ENCODE data around the gene SCRN2.

SCRN2 gene

DNA sequence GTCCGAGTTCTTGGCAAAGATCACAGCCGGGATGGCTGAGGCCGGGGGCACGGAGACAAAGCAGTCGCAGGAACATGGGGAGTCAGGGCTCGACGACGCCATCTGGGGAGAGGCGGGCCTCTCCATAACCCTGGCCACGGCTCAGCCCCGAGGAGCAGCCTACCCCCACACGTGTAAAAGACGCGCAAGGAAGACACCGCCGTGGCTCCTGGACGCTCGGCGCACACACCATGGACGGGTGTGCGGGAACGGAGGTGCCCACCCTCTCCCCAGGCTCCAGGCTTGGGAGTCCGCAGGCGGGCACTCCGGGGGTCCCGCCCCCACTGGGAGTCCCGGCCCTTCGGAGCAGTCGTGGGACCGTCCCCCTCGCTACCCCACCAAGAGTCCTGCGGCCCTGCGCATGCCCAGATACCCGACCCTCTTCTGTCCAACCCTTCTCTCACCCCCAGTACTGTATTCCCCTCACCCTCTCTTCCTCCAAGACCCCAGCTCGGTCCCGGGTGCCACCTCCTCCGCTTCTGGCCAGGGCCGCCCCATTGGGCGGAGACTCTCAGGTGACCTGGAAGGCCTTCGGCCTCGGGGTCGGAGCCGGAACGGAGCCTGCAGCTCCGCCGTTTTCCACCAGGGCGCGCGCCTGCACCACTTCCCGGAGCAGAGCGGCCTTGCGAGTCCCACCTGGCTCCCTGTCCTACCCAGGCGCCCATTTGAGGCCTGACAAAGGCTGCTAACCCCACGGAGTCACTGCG is at the start of gene SCRN2:
Gene SCRN2, minus strand, starts transcription at position 532 of the 746 bp plus-strand sequence. Its CDS starts 430 bp downstream, at position 102.
- DNase-seq: peak; percentile 88

DNA sequence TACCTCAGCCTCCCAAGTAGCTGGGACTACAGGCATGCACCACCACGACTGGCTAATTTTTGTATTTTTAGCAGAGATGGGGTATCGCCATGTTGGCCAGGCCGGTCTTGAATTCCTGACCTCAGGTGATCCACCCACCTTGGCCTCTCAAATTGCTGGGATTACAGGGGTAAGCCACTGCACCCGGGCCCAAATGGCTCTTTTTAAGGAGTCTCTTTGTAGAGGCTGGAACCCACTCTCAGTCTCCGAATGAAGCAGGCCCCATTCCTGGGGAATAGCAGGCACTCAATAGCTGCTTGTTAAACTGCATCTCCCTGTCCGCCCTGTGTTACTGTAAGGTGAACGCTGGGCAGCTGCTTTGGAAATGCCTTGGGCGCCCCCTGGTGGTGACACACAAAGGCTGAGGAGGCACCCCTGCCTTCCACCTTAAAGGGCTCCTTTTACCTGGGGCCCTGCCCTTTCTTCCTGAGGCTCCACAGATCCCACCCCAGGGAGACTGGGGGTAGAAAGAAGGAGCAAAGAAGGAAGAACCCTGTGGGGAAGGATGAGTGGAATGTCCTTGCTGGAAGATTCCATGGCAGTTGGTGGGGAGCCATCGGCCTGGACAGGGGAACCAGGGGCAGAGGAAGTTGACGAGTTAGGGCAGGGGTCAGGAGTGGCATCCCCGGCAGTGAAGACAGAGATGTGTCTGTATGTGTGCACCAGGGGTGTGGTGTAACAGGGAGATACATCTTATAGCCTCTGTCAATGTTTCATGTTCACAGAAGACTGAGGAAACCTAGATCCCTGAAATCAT is 48.9 kb upstream of the SCRN2 start:
- peak; percentile 90 for DNase-seq

DNA sequence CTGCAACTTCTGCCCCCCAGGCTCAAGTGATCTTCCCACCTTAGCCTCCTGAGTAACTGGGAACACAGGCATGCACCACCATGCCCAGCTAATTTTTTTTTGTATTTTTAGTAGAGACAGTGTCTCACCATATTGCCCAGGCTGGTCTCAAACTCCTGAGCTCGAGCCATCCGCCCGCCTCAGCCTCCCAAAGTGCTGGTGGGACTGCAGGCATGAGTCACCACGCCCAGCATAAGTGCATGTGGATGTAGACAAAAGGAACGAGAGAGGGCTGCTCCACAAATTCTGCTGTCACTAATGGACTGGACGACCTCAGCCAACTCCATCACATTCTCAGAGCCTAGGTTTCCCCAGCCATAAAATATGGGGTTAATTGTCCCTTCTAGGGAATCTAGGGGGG is 47.2 kb upstream of the SCRN2 start:
- DNase-seq: no peak

DNA sequence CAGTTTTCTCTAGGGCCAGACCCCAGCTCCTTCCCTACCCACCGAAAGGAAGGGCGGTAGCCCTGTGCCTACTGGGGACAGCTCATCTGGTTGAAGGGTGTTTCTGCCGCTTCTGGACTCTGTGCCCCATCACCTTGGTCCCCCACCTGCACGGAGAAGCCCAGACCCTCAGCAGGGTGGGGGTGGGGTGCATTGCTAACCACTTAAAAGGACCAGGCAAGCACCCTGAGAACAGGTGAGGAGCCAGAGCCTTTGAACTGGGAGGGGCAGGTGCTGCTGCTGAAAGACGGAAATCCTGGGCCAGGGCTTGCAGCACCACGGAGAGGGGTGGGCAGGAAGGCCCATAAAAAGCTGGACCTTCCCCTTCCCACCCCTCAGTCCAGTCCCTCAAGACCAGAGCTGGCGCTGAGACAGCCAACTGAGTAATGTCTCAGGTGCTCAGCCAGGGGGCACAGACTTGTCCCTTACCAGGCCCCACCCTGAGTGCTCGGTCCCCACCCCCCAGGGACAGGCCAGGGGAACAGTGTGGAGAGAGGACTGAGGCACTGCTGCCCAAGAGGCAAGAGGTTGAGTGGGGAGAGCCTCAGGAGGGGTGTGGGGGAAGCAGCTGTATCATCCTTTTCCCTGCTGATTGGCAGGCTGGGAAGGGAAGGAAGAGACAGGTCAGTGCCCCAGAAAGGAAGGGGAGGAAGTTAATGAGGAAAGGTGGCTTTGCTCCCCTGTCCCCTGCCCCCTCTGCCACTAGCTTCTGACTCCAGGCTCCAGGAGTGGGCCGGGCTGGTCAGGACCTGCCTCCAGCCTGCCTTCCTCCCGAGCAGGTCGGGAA is 44.0 kb upstream of the SCRN2 start:
- no peak for DNase-seq

DNA sequence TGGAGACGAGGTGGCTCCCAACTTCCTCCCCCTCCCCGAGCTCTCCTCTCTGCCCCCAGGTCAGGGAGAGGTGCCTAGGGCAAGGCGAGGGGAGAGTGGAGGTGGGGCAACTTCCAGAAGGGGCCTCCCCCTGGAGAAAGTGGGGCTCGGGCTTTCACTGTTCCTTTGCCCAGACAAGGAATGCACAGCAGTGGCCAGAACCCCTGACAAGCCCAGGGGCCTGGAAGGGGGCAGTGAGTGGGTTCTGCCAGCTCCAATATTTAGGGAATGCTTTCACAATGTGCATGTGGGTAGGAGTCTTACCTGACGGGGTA is 43.3 kb upstream of the SCRN2 start:
- DNase-seq: no peak

DNA sequence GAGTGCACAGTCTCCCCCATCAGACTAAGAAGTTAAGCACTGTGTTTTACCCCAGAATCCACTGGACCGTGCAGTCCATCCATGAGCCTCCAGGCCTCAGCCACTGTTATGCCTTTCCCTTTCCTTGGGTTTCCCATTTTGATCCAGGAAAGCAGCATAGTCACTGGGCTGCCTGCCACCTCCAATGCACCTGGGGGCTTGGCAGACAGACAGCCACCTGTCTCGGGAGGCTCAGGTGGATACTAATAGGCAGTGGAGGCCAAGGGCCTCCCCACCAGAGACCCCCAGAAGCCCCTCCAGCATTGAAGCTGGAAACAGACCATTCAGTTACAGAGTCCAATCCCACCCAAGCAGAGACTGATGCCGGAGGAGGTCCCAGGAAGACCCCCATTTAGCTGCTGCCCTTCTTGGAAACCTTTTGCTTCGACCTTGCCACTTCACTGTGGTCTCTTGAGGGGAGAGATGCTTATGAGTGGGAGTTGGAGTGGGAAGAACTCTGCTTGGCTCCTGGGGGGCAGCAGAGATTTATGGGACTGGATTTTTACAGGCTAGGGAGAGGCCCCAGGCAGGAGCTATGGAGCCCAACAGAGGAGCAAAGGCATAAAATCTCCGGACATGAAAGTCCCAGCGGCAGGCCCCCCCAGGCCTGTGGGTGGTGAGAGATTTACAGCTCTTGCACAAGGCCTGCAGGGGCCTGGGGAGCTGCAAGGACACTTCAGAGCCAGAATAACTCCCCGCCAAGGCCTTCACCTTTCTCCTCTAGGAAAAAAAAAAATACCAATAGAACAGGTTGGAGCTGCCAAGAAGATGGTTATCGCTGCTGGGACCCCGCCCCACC is 42.7 kb upstream of the SCRN2 start:
- DNase-seq: no peak

DNA sequence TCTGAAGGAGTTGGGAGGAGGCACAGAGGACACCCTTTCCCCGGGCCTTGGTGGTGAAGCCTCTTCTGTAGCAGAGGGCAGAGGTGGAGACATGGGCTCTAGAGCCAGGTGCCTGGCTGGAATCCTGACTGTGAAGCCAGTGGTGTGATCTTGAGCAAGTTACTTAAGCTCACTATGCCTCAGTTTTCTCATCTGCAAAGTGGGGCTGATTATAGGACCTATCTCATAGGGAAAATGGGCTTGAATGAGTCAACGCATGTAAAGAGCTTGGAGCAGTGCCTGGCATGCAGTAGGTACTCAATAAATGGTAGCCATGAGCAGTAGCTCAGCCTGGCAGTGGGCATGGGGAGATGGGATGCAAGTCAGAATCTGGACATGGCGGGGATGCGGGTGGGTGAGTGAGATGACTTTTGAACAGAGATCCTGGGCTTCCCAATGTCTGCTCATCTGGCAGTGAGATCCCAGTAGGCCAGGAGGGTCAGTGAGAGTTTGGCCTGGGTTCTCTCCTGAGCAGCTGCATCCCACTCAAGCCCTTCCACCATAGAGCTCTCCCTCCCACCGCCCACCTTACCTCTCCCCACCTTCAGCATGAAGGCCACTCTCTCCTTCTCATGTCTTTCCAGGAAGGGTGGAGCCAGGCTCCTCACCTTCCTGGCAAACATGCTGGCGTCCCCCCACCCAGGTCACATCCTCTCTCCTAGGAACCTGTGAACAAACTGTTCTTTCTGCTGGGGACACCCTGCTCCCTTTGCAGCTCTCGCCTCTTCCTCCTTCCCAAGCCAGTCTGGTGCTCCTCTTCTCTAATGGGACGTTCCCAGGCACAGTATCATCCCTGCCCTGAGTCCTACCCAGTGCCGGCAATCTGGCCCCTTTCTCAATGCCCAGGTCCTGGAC is 41.9 kb upstream of the SCRN2 start:
- DNase-seq: no peak

DNA sequence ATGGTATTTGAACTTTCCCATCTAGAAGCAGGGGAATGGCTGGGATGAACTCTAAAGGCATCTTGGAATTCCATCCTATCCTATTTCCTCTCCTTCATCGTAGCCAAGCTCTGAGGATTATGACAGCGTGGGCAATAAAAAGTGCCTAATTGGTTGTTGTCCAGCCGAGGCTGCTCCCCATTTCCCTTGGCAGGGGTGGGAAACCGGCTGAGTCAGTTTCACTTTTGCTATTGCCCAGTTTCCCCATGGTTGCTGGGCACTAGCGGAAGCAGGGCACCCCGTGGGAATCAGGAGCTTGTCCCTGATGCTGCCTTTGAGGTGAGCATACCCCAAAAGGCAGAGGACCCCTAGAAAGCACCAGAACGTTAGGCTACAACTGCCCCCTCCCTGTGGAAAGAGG is 41.2 kb upstream of the SCRN2 start:
- DNase-seq: no peak

DNA sequence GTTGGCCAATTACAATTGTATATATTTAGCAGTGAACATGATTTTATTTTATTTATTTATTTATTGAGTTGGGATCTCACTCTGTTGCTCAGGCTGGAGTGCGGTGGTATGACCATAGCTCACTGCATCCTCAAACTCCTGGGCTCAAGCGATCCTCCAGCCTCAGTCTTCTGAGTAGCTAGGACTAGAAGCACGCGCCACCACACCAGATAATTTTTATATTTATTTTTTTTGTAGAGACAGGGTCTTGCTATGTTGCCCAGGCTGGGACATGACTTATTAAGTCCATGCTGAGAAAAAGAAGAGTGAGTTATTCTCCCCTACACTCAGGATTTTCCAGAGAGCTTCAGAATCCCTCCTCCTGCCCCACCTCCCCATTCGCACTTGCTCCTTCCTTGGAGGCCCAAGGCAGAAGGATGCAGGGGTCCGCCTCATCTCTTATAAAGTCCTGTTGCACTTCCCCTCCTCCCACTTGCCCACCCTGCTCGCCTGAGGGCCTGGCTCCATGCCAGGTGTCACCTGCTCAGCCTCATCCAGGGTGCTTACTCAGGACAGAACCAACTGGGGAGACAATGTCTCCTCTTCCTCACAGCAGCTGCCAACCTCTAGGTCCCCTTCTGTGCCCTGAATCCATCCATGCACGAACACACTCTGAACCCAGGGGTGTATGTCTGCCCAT is 38.8 kb upstream of the SCRN2 start:
- DNase-seq: no peak

DNA sequence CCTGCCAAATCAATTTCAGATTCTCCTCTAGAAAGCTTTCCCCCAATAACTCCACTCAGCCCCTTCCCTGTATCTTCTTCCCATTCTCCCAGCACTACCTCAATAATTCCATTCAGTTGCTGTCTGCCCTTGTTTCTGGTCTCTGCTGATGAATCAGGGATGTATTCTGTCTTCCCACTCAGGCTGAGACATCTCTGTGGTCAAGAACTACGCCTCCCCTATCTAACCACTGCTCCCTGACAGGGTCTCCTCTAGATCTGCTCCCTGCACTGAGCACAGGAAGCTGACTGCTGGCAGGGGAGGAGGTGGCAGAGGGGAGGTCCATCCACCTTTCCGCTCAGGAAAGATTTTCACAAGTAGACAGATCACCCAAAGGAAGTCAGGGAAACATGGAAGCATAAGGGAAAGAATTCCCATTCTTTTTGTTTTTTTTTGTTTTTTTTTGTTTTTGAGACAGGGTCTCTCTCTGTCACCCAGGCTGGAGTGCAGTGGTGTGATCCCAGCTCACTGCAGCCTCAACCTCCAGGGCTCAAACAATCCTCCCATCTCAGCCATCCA is 38.0 kb upstream of the SCRN2 start:
- DNase-seq: no peak

DNA sequence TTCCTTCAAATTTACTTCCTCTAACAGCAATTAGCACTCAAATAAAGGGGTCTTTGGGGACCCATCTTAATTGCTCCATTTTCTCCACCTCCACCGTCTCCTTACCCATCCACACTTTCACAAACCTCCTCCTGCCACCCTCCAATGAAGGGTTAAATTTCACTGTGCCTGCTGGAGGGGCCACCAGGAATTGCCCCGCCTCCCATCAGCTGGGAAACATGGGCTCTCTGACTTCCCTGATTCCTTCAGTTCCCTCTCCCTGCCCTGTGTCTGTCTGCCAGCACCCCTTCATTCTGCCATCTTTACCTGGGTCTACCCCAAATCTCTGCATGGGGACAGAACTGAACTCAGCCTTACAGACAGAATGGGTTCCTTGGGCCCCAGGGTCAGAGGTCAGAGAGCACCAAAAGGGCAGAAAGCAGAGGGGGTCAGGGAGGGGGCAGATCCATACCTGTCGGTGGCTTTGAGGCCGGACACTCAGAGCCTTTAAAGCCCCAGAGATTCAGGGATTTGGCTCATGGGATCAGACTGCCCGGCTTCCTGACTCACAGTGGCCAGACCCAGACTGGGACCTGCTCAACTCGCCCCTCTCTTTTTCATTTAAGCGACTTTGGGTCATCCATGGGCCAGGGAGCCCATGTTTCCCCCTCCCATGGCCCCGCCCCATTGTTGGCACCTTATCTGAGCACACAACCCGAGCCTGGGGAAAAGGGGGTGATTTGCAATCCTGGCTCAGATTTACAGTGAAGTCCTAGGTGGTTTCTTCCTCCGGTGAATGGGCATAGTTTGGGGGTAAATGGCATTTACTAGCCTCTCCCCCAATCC is 37.3 kb upstream of the SCRN2 start:
- no peak for DNase-seq

DNA sequence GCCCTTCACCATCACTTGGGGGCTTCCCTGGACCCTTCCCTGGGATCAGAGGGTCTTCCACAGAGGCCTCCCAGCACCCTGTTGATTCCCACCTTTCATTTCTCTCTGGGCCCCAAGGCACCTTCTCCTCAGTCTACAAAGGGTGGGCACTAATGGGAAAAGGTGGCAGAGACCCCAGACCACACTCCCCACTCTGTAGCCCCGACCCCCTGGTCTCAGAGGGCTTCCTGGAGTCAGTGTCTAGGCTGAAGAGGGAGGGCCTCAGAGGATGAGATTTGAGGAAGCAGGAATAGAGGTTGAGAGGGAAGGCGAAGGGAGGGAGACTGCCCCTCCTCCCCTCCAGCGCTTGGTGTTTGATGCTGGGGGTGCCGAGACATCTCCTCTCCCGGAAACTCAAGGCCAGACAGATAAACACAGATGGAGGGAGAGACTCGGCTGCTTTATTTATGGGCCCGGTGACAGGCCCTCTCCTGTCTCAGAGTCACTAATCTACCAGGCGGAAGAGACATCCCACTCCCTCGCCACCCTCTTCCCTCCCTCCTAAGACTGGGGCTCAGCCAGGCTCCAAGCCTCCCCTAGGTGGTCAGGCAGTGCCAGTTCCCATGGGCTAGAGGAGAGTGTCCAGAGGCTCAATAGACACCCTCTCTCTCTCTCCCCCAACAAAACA is 36.4 kb upstream of the SCRN2 start:
- DNase-seq: no peak

DNA sequence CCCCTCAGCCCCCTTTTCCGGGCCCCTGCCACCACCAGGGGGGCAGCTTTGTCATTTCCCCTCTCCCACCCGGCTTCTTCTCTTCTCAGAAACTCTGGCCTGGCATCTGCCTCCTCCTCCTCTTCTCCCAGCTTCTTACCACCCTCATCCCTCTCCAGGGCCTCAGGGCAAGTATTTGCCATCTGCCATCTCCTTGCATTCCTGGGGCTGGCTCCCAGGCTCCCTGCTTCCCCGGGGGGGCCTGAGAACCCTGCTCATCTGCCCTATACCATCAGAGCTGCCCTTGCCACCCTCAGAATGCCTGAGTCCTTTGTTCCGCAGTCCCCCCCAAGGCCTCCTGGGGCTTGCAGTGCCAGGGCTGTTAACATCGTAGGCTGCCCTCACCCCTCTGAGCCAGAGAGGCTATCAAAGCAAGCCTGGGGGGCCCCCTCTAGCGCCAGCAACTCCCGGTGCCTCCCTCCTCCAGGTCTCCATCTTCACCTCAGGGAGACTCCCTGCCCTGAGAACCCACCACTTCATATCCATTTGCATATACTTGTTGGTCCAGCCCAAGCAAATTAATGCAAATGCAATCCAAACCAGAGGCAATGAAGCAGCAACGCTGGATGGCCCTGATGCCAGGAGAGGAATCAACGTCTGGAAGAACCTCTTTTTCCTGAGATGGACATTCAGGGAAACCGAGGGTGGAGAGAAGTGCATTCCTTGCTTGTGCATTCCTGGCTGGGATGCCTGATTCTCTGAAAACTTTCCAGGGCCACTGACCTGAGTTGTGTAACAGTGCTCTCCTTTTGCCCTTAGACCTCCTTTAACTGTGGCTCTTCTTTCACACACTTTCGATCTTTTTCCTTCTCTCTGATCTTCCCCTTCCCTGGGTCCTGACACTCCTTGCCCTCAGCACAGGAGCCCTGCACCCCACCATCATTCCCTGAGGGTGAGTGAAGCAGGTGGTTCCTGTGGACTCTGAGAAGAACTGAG is 34.2 kb upstream of the SCRN2 start:
- no peak for DNase-seq

DNA sequence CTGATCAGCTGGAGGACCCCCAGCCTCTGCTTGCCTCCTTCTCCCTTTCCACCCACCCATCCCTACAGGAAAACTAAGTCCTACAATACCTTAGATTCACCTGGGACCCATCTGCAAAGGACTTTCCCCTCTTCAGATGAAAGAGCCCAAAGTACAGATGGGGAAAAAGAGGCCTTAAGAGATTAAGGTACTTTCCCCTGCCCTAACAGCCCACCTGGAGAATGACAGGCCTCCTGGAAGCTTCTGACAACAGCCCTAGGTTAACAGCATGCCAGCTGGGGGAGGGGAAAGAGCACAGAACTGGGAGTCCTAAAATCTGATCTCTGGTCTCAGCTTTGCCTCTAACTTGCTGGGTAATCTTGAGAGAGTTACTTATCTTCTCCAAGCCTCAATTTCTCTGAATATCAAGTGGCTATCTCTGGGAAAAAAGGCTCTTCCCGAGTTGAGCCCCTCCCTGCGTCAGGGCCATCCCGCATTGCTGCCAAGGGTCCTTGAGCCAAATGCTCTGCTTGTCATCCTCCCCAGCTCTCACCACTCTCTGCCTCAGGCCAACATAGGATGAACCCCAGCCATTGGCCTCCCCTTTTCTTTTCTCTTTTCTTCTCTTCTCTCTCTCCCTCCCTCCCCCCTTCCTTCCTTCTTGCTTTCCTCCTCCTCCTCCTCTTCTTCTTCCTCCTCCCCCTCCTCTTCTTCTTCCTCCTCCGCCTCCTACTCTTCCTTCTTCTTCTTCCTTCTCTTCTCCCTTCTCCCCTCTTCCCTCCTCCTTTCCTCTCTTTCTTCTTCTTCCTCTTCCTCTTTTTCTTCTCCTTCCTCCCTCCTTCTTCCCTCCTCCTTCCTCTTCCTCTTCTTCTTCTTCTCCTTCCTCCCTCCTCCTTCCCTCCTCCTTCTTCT is 32.4 kb upstream of the SCRN2 start:
- no peak for DNase-seq

DNA sequence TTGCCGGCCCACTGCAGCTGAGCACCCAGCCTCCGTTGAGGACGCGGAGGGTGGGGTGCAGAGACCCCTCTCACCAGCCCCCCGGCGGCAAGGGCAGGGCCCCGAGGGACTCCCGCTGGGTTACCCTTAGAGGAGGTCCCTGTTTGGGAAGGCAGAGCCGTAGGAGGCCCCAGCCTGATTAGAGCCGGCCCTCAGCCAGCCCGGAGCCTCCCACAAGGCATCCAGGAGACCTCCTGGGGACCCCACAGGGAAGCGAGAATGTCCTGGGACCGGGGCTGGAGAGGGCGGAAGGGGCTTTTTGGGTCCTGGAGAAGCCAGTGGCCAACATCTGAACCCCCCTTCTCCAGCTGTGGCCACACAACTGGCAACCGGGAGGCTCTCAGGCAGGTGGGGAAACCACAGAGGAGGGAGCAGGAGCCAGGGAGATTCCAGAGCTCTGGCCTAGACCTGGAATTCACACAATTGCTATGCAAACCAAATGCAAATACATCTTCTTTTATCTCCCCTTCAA is 31.6 kb upstream of the SCRN2 start:
- DNase-seq: no peak

DNA sequence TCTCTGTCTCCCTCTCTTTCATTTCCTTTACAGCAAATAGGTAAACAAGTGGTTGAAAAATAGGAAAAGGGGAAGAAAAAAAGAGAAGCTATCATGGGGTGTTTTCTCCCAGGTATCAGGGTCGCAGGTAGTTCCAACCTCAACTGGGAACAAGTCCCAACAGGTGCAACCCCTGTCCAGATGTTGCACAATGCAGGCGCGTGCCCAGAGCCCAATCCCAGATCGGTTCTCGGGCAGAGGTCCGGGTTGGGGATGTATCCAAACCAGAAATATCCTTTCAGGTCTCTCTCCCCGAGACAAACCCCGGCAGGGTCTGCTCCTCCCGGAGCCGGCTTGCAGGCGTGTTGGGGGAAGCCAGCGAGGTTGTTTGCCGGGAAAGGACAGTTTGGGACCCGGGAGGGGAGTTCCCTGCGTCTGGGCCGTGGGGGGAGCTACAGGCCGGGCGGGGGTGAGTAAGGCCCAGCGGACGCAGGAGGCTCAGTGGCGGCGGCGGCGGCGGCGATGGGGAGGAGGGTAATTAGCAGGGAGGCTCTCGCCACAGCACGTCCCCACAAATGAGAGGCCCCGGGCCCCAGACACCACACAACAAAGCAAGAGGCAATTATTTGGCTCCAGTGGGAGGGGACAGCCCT is 31.1 kb upstream of the SCRN2 start:
- peak; percentile 27 for DNase-seq
